Activated B cell treated with CpG ODN at 0.5 μM for 24 hours (primary cell): ENCODE measurements around the gene TSHZ2. TPM values are rescaled to one million over a fixed set of nuclear protein-coding genes. Genes with fewer than 3 reads are reported as not detected.

Experiments used
- ATAC-seq: fragments of 200-7000 bp; cut with Tn5 transposase; one replicate; pipeline ENCODE4 v1.10.0; 2021; ENCODE audit warnings: low read depth, mild to moderate bottlenecking, moderate library complexity
- CTCF ChIA-PET: fragments of 350-600 bp; sonication (Branson Sonifier 250); formaldehyde crosslinking; loops from one replicate; lab custom pipeline; 2021; ENCODE audit warnings: antibody characterized with exemption; lab: Charles Lee
- POLR2A ChIA-PET: fragments of 350-600 bp; sonication (Branson Sonifier 250); formaldehyde crosslinking; loops from one replicate; lab custom pipeline; 2021; ENCODE audit warnings: antibody characterized with exemption; lab: Charles Lee
- DNase-seq: peaks from one replicate; pipeline ENCODE4 v3.0.0; 2022
- H3K27ac Mint-ChIP-seq: one replicate; pipeline ENCODE4 v1.8.0; 2020; ENCODE audit warnings: mixed read lengths
- H3K27me3 Mint-ChIP-seq: one replicate; pipeline ENCODE4 v1.8.0; 2021; ENCODE audit warnings: mixed read lengths
- H3K36me3 Mint-ChIP-seq: one replicate; pipeline ENCODE4 v1.8.0; 2021; ENCODE audit warnings: low read depth, mixed read lengths
- H3K4me1 Mint-ChIP-seq: one replicate; pipeline ENCODE4 v1.8.0; 2021; ENCODE audit warnings: mixed read lengths
- H3K4me3 Mint-ChIP-seq: one replicate; pipeline ENCODE4 v1.8.0; 2020; ENCODE audit warnings: mild to moderate bottlenecking, mixed read lengths
- H3K9me3 Mint-ChIP-seq: one replicate; pipeline ENCODE4 v1.8.0; 2020; ENCODE audit warnings: mixed read lengths
- intact Hi-C: fragments of 100-400 bp; cut with micrococcal nuclease; formaldehyde crosslinking; loops from one replicate; pipeline ENCODE4 v1.15.1; 2024
- total RNA-seq: library from RNA; stranded (reverse); gene quantifications from 2 replicates; pipeline ENCODE4 v1.2.3, GENCODE V29; 2022
- TF ChIP-seq, protein P1 (sequence below): fragments of 200-600 bp; IDR thresholded peaks from one replicate; pipeline ENCODE4 v1.8.0; 2022; ENCODE audit warnings: antibody characterized with exemption, mild to moderate bottlenecking

Gene TSHZ2
- total RNA-seq, 1 donor from 2014 or later = 1.7 TPM

DNA sequence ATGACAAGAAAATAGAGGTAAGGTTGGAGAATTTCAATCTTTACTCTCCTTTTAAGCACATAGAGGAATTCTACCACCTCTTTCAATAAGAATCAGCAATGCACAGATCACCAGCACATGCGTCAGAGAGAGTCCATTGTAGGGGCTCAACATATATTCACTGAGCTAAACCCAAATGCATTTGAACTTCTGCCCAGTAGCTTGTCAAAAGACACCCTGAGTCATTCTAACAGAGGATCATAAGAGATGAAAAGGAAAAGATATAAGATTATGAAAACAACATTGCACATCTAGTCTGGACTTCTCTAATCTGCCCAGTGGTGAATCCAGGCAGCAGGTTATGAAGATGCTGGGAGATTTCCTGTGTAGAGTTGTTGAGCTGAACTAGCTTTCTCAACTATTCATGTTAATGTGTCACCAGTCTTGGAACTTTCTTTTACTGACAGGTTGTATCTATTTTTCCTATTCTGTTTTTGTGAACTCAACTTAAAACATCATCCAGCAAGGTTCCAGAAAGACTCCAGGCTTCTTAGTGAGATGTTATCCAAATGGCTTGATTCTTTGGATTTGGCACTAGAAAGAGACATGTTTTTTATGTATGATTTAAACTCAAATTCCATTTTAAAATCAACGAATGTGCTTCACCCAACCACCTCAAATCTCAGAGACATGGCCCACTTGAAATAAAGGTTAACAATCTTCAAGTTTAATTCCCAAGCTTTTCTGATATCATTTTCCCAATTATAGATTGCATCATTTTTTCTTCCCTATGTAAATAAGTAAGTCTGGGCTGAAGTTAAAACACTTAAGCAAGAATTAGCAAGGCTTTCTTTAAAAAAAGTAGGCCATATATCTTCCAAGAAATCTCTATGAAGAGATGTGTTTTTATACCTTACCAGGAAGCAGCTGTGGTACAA lies 89.3 kb downstream of the TSHZ2 start:
- CTCF ChIA-PET = no interaction called here

DNA sequence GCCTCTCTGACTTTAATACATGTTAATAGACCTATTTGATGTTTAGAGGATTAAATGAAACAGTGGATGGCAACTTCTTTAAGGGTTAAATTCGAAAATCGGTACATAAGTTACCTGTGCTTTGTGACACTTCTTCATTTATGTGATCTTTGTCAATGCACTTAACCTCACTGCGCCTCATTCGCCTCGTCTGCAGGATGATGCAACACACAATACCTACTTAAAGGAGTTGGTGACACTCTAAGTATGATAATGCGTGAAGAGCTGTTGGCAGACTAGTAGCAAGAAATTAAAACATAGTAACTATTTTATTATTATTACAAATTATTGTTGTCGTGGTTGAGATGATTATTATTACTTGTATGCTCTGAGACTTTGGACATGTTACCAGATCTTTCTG lies 92.8 kb downstream of the TSHZ2 start:
- TF ChIP-seq, protein P1, sequence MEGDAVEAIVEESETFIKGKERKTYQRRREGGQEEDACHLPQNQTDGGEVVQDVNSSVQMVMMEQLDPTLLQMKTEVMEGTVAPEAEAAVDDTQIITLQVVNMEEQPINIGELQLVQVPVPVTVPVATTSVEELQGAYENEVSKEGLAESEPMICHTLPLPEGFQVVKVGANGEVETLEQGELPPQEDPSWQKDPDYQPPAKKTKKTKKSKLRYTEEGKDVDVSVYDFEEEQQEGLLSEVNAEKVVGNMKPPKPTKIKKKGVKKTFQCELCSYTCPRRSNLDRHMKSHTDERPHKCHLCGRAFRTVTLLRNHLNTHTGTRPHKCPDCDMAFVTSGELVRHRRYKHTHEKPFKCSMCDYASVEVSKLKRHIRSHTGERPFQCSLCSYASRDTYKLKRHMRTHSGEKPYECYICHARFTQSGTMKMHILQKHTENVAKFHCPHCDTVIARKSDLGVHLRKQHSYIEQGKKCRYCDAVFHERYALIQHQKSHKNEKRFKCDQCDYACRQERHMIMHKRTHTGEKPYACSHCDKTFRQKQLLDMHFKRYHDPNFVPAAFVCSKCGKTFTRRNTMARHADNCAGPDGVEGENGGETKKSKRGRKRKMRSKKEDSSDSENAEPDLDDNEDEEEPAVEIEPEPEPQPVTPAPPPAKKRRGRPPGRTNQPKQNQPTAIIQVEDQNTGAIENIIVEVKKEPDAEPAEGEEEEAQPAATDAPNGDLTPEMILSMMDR = no peak
- CTCF ChIA-PET = no interaction called here
- Mint-ChIP-seq H3K27ac (no peak overlapping the region), H3K9me3 (peaks cover 8% of the 10 kb centered on the region), H3K27me3 (peaks cover 1% of the 10 kb centered on the region), H3K4me3 (no peak overlapping the region), H3K36me3 (no peaks in the 10 kb centered on the region), H3K4me1 (no peaks in the 10 kb centered on the region)
- POLR2A ChIA-PET = no interaction called here
- ATAC-seq = no peak
- intact Hi-C loops = no loop called here
- DNase-seq = no peak

More for the DNA sequence above, 89.3 kb downstream of the TSHZ2 start:
- no peak overlapping the region for H3K27ac Mint-ChIP-seq
- H3K4me1 Mint-ChIP-seq = no peaks in the 10 kb centered on the region
- no peaks in the 10 kb centered on the region for H3K36me3 Mint-ChIP-seq
- H3K4me3 Mint-ChIP-seq = no peak overlapping the region
- TF ChIP-seq, protein P1 = no peak
- intact Hi-C loops = no loop called here
- ATAC-seq (no peak), DNase-seq (no peak)
- no peaks in the 10 kb centered on the region for H3K9me3 Mint-ChIP-seq
- no peaks in the 10 kb centered on the region for H3K27me3 Mint-ChIP-seq
- POLR2A ChIA-PET = interaction anchor here (0.6 kb wide), 1 partner anchor 24 kb away, joined by 3 read pairs; no protein-coding TSS in a partner anchor

DNA sequence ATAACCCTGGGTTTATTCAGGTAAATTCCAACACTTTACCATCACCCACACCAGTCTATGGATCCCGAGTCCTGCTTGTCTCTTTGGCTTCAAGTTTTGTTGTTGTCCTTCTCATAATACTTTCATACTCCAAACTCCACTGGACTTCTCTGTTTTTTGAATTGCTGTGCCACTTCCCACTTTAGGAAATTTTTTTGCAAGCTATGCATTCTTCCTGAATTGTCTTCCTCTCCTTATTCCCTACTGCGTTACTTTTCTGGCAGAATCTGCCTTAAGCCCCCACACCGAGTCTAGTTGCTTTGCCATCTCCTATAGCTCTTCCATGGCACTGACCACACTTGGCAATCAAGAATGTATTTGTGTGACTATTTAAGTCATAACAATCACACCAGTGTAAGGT lies 96.1 kb downstream of the TSHZ2 start:
- peaks cover 13% of the 10 kb centered on the region for H3K4me1 Mint-ChIP-seq
- no peak overlapping the region for H3K27ac Mint-ChIP-seq
- H3K9me3 Mint-ChIP-seq = peaks cover 8% of the 10 kb centered on the region
- ChIA-PET POLR2A (no interaction called here), CTCF (no interaction called here)
- H3K27me3 Mint-ChIP-seq = peaks cover 2% of the 10 kb centered on the region
- no peak for ATAC-seq
- H3K36me3 Mint-ChIP-seq = no peaks in the 10 kb centered on the region
- H3K4me3 Mint-ChIP-seq = no peak overlapping the region
- intact Hi-C loops = no loop called here
- no peak for DNase-seq
- TF ChIP-seq, protein P1 = no peak

DNA sequence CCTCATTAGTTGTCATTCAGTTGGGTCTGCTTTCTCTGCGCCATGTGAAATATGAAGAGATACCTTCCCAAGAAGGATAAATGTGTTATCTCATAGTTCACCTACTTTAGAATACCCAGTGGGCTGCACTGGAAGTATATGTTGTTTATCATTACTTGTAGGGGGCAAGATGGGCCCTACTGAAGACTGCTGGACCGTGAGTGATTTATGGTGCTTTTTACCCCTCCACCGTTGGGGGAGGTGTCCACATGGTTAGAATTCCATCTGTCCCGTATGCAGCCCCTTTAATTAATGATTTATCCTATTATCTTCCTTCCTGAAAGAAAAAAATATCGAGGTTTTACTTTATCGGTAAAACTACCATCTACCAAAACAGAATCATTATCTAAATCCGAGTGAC lies 97.0 kb downstream of the TSHZ2 start:
- Mint-ChIP-seq H3K36me3 (no peaks in the 10 kb centered on the region), H3K4me3 (no peak overlapping the region), H3K9me3 (peaks cover 8% of the 10 kb centered on the region), H3K4me1 (peaks cover 13% of the 10 kb centered on the region), H3K27me3 (peaks cover 3% of the 10 kb centered on the region), H3K27ac (no peak overlapping the region)
- DNase-seq (no peak), ATAC-seq (no peak)
- CTCF ChIA-PET = no interaction called here
- TF ChIP-seq, protein P1 = no peak
- POLR2A ChIA-PET = no interaction called here
- intact Hi-C loops = no loop called here

DNA sequence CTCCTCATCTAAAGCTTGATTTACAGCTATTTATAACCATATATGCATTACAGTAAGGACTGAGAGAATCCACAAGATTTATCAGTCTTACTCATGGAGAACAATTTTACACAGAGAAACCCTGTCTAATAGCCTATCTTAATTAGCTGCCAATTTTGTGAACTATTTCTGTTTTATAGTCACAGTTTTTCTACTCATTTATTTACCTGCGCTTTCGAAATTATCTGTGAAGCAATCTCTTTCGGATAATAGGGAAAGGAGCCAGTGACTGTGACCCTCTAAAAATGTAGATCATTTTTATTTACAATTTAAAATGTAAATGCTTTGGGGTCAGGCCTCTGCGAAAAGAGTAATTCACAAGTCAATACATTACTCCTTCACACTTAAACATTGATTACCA lies 98.1 kb downstream of the TSHZ2 start:
- peaks cover 8% of the 10 kb centered on the region for H3K9me3 Mint-ChIP-seq
- POLR2A ChIA-PET = no interaction called here

More for the DNA sequence above, 98.1 kb downstream of the TSHZ2 start:
- H3K4me3 Mint-ChIP-seq = no peak overlapping the region
- no peaks in the 10 kb centered on the region for H3K36me3 Mint-ChIP-seq
- CTCF ChIA-PET = no interaction called here
- H3K4me1 Mint-ChIP-seq = peaks cover 13% of the 10 kb centered on the region
- ATAC-seq (no peak), DNase-seq (no peak)
- H3K27me3 Mint-ChIP-seq = peaks cover 3% of the 10 kb centered on the region
- intact Hi-C loops = no loop called here
- no peak overlapping the region for H3K27ac Mint-ChIP-seq
- TF ChIP-seq, protein P1 = no peak
